CD14-positive monocyte (primary cell): ENCODE results near the gene TBCK. TPM values are rescaled to one million over a fixed set of nuclear protein-coding genes. Genes with fewer than 3 reads are reported as not detected.

Experiments used
- DNase-seq, 3 donors: peaks; one replicate each; pipeline ENCODE4 v3.0.0-alpha.2; 2011 to 2022
- H2AFZ ChIP-seq: 2 replicates; pipeline ENCODE4 v1.6.0; 2012; ENCODE audit warnings: mild to moderate bottlenecking, low read depth, low read length, inconsistent platforms; ENCODE audit not compliant: insufficient read depth, poor library complexity, severe bottlenecking
- H3K27ac ChIP-seq, 2 donors: 1 replicate in 1 of 2; 2 replicates in 1 of 2; pipeline ENCODE4 v1.5.1; 2012 to 2013; ENCODE audit warnings: low read length in 2 of 2, control low read depth in 1 of 2, inconsistent platforms in 1 of 2, low read depth in 1 of 2, mild to moderate bottlenecking in 1 of 2
- H3K27me3 ChIP-seq, 2 donors: one replicate each; pipeline versions ENCODE4 v1.6.0 to v1.6.1; 2011 to 2013; ENCODE audit warnings: low read length in 2 of 2; ENCODE audit not compliant: control insufficient read depth in 2 of 2, insufficient read depth in 2 of 2
- H3K36me3 ChIP-seq, 2 donors: replicated peaks in 1 of 2; 1 replicate in 1 of 2; 2 replicates in 1 of 2; pipeline versions ENCODE4 v1.5.1 to v1.6.1; 2012 to 2013; ENCODE audit warnings: low read length in 2 of 2, control low read depth in 1 of 2, inconsistent platforms in 1 of 2, mild to moderate bottlenecking in 1 of 2; ENCODE audit not compliant: insufficient read depth in 2 of 2, control insufficient read depth in 1 of 2
- H3K4me1 ChIP-seq, 2 donors: 1 replicate in 1 of 2; 2 replicates in 1 of 2; pipeline versions ENCODE4 v1.5.1 to v1.6.1; 2012 to 2013; ENCODE audit warnings: low read length in 2 of 2, control low read depth in 1 of 2, inconsistent platforms in 1 of 2, mild to moderate bottlenecking in 1 of 2, moderate library complexity in 1 of 2; ENCODE audit not compliant: insufficient read depth in 2 of 2, control insufficient read depth in 1 of 2
- H3K4me2 ChIP-seq: replicated peaks from 2 replicates; pipeline ENCODE3; 2012; ENCODE audit warnings: low read length, moderate library complexity, mild to moderate bottlenecking; ENCODE audit not compliant: poor library complexity, severe bottlenecking; ENCODE audit errors: extremely low read depth
- H3K4me3 ChIP-seq, 3 experiments: fragments of 200-600 bp in 1 of 3; sonication (generic) in 1 of 3; replicated peaks in 1 of 3; 1 replicate in 2 of 3; 2 replicates in 1 of 3; pipeline ENCODE4 v1.5.1; 2011 to 2013; ENCODE audit warnings: low read length in 3 of 3, mild to moderate bottlenecking in 3 of 3, control low read depth in 2 of 3, low read depth in 2 of 3, inconsistent platforms in 1 of 3, moderate library complexity in 1 of 3
- H3K79me2 ChIP-seq: 2 replicates; pipeline ENCODE4 v1.6.0; 2012; ENCODE audit warnings: mild to moderate bottlenecking, control low read depth, inconsistent platforms, low read length, moderate library complexity; ENCODE audit not compliant: insufficient read depth
- H3K9ac ChIP-seq: 2 replicates; pipeline ENCODE4 v1.6.0; 2017; ENCODE audit warnings: low read length, mild to moderate bottlenecking; ENCODE audit not compliant: insufficient read depth, poor library complexity, severe bottlenecking
- H3K9me3 ChIP-seq, 2 donors: replicated peaks in 1 of 2; 1 replicate in 1 of 2; 2 replicates in 1 of 2; pipeline versions ENCODE4 v1.5.1 to v1.6.1; 2012 to 2013; ENCODE audit warnings: low read length in 2 of 2, control low read depth in 1 of 2; ENCODE audit not compliant: control insufficient read depth in 1 of 2, insufficient read depth in 1 of 2
- H4K20me1 ChIP-seq: 2 replicates; pipeline ENCODE4 v1.6.0; 2012; ENCODE audit warnings: mild to moderate bottlenecking, low read length, control low read depth, moderate library complexity; ENCODE audit not compliant: insufficient read depth
- H3K27ac Mint-ChIP-seq, 7 donors: one replicate each; pipeline ENCODE4 v1.8.0; 2020; ENCODE audit warnings: mild to moderate bottlenecking in 7 of 7, mixed read lengths in 7 of 7, moderate library complexity in 6 of 7, inconsistent platforms in 2 of 7
- H3K27me3 Mint-ChIP-seq, 3 donors: one replicate each; pipeline ENCODE4 v1.8.0; 2021 to 2022; ENCODE audit warnings: low read depth in 3 of 3, mild to moderate bottlenecking in 3 of 3, mixed read lengths in 3 of 3, moderate library complexity in 3 of 3, inconsistent platforms in 1 of 3
- H3K36me3 Mint-ChIP-seq, 2 donors: one replicate each; pipeline ENCODE4 v1.8.0; 2020; ENCODE audit warnings: mixed read lengths in 2 of 2, inconsistent platforms in 1 of 2, mild to moderate bottlenecking in 1 of 2
- H3K4me1 Mint-ChIP-seq: one replicate; pipeline ENCODE4 v1.8.0; 2020; ENCODE audit warnings: mild to moderate bottlenecking, mixed read lengths
- H3K4me3 Mint-ChIP-seq, 2 donors: one replicate each; pipeline ENCODE4 v1.8.0; 2020; ENCODE audit warnings: mild to moderate bottlenecking in 2 of 2, mixed read lengths in 2 of 2, moderate library complexity in 1 of 2
- H3K9me3 Mint-ChIP-seq, 7 donors: one replicate each; pipeline ENCODE4 v1.8.0; 2020 to 2022; ENCODE audit warnings: mixed read lengths in 7 of 7, mild to moderate bottlenecking in 6 of 7, moderate library complexity in 6 of 7, inconsistent platforms in 2 of 7
- CTCF ChIP-seq: fragments of 200-600 bp; IDR thresholded peaks from one replicate; pipeline ENCODE4 v1.8.0; 2022; ENCODE audit warnings: antibody characterized with exemption, mild to moderate bottlenecking
- WGBS: methylation state at CpG from one replicate; pipeline ENCODE4 v1.1.5; 2013; ENCODE audit warnings: missing lambda C conversion rate; ENCODE audit not compliant: insufficient coverage; 5-methylcytosine and 5-hydroxymethylcytosine counted together
- intact Hi-C, 2 donors: fragments of 100-400 bp; cut with micrococcal nuclease; formaldehyde crosslinking; loops; one replicate each; pipeline versions ENCODE4 v1.15.0 to v1.15.1; 2023
- polyA plus RNA-seq, 3 donors: library from polyadenylated mRNA; depleted of rRNA in 1 of 3; unstranded in 2 of 3; stranded (reverse) in 1 of 3; fragments of 300-500 nt in 2 of 3; fragments of >200 nt in 1 of 3; fragmentation: Illumina TruSeq in 2 of 3; gene quantifications; 1 replicate in 2 of 3; 2 replicates in 1 of 3; pipeline ENCODE4 v1.2.3, GENCODE V29; 2012 to 2021

TBCK gene
- polyA plus RNA-seq, 3 donors: 8.0 to 14.0 (median 12.5) TPM

DNA sequence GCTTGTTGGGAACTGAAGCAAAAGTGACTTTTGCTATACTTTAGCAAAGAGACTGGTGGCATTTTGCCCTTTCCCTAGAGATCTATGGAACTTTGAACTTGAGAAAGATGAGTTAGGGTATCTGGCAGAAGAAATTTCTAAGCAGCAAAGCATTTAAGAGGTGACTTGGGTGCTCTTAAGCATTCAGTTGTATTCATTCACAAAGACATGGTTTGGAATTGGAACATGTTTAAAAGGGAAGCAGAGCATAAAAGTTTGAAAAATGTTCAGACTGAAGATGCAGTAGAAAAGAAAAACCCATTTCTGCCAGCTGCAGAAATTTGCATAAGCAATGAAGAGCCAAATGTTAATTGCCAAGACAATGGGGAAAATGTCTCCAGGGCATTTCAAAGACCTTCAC, 21.9 kb upstream of the TBCK start:
- no peak overlapping the region for H3K4me2 ChIP-seq
- DNase-seq: no peak
- Mint-ChIP-seq H3K9me3 (peaks cover 0 to 16% (median 5%) of the 10 kb centered on the region in 7 donors), H3K4me1 (no peaks in the 10 kb centered on the region), H3K4me3 (no peak overlapping the region), H3K27ac (no peak overlapping the region), H3K36me3 (peaks cover 77 to 97% of the 10 kb centered on the region in 2 donors), H3K27me3 (no peaks in the 10 kb centered on the region)
- intact Hi-C loops: no loop called here
- H3K79me2 ChIP-seq: peaks cover 20% of the 10 kb centered on the region
- no peak overlapping the region for H3K27ac ChIP-seq
- peaks cover 66 to 94% of the 10 kb centered on the region in 2 donors for H3K36me3 ChIP-seq
- peaks cover 8 to 11% of the 10 kb centered on the region in 2 donors for H3K9me3 ChIP-seq
- H3K4me1 ChIP-seq: no peaks in the 10 kb centered on the region
- TF ChIP-seq CTCF: no peak
- peaks cover 25% of the 10 kb centered on the region for H4K20me1 ChIP-seq
- H3K4me3 ChIP-seq: no peak overlapping the region
- no peaks in the 10 kb centered on the region for H3K27me3 ChIP-seq
- no peak overlapping the region for H2AFZ ChIP-seq
- H3K9ac ChIP-seq: no peak overlapping the region

GRCh38 chr4:106336618-106337017, 20.6 kb upstream of the TBCK start:
- Histone ChIP-seq H3K27me3 (no peaks in the 10 kb centered on the region), H3K4me2 (no peak overlapping the region), H3K36me3 (peaks cover 76 to 89% of the 10 kb centered on the region in 2 donors), H3K9ac (no peak overlapping the region), H3K9me3 (peaks cover 8 to 11% of the 10 kb centered on the region in 2 donors), H3K4me1 (no peaks in the 10 kb centered on the region), H4K20me1 (peaks cover 12% of the 10 kb centered on the region), H3K4me3 (no peak overlapping the region), H3K27ac (no peak overlapping the region), H3K79me2 (peaks cover 7% of the 10 kb centered on the region), H2AFZ (no peak overlapping the region)
- Mint-ChIP-seq H3K27ac (no peak overlapping the region), H3K36me3 (peaks cover 74 to 95% of the 10 kb centered on the region in 2 donors), H3K27me3 (no peaks in the 10 kb centered on the region), H3K4me1 (no peaks in the 10 kb centered on the region), H3K9me3 (peaks cover 0 to 16% (median 5%) of the 10 kb centered on the region in 7 donors), H3K4me3 (no peak overlapping the region)
- WGBS: no CpG with 5 or more reads among the region's 3 CpGs
- intact Hi-C loops: no loop called here
- no peak for DNase-seq
- no peak for TF ChIP-seq CTCF
